Measurements from ENCODE around the gene HAUS3.
"Not testable (repeated sequence)": the region's sequence is repeated elsewhere in the genome, so short reads cannot be mapped to it uniquely, and the experiment has no call there.

HAUS3 gene

DNA sequence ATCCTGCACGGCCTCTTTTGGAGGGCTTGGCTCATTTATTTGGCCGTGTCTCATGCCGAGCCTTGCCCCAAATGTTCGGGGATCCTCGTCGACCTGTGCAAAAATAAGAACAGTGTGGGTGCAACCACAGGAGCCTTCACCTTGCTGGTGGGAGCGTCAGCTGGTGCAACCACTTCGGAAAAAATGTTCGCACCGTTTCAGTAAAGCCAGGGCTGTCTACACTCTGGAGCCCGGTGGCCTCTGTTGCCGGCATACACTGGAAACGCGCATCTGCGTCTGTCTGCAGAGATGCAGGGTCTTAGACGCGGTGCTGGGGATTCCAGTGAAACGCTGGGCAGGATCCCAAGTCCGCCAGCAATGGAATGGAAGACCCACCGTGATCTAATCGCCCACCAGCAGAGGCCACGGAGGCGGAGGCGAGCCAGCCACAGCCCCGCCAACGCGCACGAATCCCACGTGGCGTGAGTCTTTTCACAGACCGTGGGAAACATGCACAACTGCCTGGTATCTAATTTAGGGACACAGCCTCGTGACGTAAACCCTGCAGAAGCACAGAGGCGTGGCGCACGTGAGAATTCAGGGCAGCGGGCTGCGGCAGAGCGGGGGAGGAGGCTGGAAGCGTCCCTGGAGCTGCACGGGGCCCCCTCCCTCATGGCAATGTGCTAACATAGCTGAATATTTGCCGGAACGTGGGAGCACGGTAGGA is 33.8 kb upstream of the HAUS3 start:
- no peak for DNase-seq (ENCODE audit: low spot score)

DNA sequence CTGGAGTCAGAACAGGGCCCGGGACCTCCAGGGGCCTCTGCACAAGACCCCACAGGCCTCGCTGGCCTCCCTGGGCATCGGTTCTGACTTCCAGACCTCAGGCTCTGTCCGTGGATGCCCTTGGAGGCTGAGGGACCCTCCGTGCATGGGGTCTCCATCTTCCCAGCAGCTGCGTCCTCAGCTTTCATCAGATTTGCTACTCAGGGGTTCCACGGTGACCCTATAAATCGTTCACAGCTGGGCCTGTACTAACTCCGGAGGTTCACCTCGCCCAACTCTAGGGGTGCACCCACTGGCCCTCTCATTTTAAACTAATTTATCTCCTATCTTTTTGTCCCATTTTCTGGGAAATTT is 33.1 kb upstream of the HAUS3 start:
- DNase-seq (ENCODE audit: low spot score), result not testable (repeated sequence)

DNA sequence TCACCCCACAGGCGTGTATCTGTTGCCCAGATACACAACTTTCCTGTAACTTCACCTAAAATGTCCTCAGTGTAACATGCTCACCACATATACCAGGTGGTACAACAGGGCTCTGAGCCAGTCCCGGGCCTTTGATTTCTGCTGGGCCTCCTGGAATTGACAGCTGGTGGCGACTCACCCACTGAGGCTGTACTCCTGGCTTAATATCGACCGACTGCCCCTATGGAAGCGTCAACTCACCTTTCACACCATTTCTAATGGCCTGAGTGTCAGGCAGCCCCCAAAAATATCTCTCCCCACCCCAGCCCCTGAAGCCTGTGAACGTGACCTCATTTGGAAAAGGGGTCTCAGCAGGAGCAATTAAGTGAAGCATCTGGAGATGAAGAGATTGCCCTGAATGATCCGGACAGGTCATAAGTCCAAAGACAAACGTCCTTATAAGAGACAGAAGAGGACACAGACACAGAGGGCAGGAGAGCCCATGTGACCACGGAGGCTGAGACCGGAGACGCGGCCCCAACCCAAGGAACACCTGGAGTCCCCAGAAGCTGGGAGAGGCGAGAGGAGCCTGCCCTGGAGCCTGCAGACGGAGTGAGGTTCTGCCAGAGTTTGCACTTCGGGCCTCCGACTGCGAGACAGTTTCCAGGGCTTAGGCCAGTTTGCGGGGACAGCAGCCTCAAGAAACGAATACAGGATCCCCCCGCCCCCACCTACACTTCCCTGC is 32.6 kb upstream of the HAUS3 start:
- DNase-seq (ENCODE audit: low spot score), result no peak

DNA sequence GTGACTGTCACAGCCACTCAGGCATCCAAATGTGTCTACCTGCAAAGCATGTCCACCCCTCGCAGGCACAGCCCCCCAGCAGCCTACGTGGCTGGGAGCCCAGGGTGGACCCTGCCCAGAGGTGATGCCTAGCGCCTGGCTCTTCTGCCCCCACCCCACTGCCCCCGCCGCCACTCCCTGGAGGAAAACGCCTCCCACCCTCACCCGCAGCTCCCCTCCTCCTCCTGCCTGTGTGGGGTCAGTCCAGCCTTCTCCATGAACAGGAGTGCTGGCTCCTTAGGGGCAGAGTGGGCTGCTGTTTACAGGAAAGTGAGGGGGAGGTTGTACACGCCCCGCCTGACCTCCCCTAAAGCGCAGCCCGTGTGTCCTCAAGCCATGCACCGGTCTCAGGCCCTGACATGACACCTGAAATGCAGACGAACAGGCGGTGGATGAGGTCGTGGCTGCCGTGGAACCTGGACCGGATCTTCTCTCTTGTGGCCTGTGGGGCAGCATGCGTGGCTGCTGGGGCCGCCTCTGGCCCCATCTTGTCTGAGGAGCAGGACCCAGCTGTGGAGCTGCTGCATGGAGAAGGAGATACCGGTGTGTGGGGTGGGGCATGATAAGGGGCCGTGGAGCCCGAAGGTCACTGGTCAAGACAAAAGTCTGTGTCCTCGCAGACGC is 31.9 kb upstream of the HAUS3 start:
- no peak for DNase-seq (ENCODE audit: low spot score)

DNA sequence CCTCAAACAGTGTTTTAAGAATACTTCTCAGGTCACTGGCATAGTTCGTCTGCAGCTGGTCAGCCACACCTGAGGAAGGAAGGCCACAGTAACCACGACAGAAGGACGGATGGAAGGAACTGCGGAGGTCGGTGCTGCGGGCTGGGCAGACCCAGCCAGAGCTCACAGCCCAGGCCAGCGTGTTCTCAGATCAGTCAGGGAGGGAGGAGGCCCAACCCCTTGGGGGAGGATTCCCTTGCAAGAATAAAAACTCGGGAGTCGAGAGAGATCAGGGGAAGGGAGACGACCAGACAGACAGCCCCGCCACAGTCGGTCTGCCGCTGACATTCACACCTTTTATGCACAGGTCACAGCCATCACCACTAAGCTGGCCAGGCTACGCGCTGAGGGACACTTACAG is 31.3 kb upstream of the HAUS3 start:
- DNase-seq (ENCODE audit: low spot score), result no peak

DNA sequence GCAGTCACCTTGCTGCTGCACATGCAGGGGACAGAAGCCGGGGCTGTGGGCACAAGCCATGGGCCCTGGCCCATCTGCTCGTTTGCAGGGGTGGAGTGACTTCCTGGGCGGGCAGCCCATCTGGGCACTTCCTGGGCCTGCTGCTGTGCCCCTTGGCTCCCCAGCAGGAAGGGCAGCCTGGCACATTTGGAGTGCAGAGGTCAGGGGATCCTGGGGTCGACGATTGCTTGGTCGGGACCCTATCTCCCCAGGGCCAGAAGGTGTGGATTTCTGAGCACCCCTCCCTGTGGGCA is 30.9 kb upstream of the HAUS3 start:
- no peak for DNase-seq (ENCODE audit: low spot score)

DNA sequence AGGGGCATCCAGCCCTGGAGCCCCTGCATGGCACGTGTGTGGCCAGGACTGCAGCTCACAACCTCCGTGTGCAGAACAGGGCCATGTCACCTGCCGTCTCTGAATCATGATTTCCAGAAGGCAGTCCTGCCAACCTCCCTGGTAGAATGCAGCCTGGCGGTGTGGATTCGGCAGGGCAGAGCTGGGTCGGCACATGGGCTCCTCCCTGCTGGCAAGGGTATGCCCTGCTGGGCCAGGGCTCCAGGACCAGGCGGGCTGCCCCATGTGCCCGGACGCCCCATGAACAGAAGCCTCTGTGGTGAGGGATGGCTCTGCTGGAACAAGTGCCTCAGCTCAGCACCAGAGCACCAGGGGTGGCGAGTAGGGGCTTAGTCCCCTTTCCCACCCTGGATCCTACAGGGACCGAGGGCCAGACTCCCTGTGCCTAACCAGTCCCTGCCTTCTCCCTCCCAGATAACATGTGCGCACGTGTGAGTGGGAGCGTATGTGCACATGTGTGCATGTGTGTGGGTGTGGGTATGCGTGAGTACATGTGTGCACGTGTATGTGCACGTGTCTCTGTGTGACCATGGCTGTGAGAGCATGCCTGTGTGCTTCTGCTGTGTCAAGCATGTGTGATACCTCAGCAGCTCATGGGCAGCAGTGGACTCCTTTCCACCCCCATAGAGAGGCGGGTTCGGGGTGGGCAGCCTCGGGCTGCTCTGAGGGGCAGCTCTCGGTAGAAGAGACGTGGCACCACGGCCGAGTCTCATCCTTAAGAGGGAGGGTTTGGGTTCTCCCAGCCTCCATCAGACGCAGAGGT is 30.3 kb upstream of the HAUS3 start:
- no peak for DNase-seq (ENCODE audit: low spot score)

DNA sequence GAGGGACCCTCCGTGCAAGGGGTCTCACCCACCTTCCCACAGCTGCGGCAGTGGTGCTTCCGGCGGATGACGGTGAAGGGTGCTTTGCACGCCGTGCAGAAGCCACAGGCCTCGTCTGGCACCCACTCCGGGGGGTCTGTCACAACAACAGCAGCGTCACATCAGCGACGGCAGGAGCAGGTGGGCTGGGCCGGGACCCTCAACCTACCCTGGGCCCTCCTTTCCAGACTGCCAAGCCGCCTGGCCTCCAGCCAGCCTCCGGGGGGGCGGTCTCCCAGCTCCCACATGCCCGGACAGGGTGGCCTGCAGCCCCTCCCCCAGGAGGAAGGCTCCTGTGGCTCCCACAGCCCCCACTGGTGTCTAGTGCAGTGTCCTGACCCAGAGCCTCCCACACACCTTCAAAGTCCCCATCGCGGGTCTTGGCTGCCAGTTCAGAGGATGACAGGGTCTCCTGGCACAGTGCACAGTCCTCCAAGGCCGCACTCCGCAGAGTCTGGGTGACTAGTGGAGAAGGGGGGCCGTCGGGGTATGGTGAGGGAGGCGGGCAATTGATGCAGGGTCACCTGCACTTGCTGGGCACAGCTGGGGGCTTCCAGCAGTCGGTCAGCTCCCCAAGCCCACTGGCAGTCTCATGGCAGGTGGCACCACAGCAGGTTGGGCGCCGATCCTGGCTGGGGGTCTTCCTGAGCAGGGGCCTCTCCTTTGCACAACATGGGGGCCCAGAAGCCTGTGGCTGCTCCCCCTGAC is 29.5 kb upstream of the HAUS3 start:
- no peak for DNase-seq (ENCODE audit: low spot score)

DNA sequence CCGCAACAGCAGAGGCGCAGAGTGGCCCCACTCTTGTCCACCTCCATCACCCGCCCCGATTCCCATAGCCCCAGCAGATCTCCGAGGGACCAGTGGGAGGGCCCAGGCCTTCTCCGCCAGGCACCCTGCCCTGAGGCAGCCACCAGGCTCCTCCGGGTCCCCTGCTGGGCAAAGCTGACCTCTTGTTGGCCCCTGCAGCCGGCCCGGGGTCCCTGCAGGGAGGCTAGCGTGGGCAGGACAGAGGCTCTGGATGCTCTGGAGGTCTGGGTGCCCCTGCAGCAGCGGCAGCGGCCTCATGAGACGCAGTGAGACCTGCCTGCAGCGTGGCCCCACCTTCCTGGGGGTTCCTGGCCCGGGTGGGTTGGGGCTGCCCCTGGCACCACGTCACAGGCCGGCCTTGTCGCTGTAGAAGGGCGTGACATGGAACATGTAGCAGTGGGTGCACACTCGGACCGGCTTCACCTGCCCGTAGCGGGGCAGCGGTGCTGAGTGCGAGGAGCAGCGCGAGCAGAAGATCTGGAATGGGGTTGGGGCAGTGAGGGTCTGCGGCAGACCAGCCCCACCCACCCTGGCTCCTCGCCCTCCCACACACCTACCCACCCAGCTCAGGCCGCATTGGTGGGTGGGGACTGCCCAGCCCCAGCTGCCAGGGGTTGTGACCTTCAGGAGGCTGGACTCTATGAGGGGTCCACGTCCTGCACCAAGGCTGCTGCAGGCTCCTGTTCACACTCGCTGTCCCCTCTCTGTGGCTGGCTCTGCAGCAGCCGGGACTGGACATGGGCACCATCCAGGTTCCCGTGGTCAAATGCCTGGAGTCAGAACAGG is 28.6 kb upstream of the HAUS3 start:
- DNase-seq (ENCODE audit: low spot score), result no peak

DNA sequence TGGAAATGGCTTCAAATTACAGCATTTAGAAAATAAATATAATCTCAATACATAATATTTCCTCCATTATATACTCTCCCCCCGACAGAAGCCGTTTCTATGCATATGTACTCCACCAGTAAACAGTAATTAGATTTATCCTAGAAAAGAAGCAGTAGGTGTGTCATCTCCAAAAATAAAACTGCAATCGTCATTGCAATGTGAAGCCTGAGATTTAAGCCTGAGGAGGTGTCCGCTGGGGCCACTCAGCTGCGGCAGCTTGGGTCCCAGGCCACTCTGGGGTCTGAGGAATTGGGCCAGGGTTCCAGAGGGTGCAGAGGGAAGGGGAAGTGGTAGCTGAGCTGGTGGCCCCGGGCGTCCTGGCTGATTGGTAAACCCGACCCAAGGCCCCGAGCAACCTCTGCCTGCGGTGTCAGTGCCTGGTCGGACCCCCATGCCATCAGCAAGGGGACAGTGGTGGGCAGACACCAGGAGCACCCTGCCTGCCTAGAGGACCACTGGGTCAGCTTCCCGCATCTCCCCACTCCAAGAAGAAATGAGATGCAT is 27.8 kb upstream of the HAUS3 start:
- DNase-seq (ENCODE audit: low spot score), result no peak

DNA sequence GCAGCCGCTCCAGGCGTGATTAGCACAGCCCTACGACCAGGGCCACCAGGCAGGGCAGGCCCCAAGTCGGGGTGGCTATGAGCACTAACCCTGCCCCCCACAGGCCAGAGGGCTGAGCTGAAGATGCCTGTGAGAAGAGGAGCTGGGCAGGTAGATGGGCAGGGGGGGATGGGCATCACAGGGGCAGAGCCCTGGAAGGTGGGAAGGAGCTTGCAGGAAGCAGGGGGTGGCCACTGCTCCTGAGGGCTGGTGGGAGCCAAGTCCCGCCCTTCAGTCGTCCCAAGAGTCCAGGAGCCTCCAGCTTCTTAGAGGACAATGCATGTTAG is 27.2 kb upstream of the HAUS3 start:
- DNase-seq (ENCODE audit: low spot score), result no peak

DNA sequence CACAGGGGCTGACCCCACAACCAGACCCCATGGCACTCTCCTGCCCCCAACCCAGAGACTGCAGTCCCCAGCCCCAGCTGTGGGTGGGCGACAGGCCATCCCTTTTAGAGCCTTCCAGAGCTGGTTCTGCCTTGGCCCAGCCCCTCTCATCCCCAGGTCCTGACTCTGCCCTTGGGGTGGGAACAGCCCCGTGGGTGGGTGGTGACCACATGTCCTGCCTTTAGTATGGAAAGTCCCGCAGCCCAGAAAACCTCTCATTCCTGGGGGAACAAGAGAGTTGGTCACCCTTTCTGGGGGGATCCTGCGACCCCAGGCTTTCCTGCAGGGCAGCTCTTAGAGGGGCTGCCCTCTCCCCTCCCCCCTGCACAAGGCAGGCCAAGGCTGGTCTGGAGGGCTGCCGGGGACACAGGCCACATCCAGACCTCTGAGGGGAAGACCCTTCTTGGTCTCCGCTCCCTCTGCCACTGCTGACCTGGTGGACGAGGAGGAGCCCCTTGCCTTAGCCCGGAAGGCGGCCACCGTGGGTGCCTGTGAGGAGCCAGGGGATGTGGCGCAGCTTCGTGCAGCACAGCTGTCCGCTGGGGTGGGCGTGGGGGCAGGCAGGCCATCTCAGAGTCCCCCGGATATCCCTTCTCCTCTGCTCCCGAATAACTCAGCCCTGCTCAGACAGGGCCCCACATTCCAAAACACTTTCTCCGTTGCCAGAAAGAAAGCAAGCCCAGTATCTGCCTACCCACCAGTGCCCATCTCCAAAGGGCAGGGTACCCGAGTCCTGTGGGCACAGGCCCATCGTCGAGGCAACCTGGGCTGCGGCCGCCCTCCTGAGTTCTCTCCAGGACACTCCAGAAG is 26.7 kb upstream of the HAUS3 start:
- no peak for DNase-seq (ENCODE audit: low spot score)

DNA sequence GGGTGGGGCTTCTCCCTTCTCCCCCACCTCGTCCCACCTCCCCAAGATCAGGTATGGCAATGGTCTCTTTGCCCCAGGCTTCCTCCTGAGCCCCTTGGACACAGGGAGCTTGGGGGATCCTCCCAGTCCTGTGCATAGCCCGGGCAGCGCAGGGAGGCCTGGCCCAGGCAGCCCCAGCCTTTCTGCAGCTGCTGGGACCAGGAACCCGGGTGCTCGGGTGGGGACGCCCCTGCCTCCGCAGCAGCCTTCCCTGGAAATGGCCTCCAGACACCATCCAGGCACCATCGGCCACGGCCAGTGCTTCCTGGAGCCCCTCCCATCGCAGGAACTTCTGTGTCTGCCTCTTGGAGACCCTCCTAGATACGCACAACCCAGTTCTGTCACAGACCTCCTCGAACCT is 25.9 kb upstream of the HAUS3 start:
- DNase-seq (ENCODE audit: low spot score), result no peak

DNA sequence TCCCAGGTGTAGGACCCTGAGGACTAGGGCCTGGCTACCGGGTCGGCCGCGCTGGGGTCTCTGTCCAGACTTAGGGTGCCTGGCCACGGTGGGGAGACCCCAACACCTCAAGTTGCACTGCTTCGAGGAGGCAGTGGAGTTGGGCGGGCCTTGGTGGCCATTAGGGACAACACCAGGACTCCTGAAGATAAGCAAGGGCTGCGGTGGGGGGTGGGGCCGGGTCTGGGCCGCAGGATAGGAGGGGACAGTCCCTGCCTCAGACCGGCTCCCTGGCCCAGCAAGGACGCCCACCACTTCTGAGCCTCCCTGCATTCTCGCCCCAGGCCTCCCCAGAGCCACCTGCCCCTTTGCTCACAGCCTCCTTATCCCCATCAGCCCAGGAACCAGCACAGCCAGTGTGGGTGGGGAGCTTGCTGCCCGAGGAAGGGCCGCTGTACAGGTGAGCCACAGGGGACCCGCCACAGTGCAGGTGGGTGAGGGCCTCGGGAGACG is 25.4 kb upstream of the HAUS3 start:
- no peak for DNase-seq (ENCODE audit: low spot score)

DNA sequence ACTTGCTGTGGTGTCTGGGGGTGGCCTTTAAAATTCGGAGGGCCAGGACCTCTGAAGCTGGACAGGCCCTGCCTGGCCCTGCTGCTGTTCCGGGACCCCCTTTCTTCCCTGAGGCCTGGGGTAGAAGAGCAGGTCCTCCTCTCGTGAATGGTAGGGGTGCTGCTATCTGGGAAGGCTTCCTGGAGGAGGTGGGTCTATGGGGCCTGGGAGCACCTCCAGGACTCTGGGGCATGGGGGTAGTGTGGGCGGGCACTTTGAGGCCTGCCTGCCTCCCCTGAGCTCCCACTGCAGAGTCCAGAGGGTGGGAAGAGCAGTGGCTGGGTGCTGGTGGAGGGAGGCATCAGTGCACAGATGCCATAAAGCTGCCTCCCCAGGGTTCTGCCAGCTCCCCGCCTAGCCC is 24.9 kb upstream of the HAUS3 start:
- DNase-seq (ENCODE audit: low spot score), result no peak

DNA sequence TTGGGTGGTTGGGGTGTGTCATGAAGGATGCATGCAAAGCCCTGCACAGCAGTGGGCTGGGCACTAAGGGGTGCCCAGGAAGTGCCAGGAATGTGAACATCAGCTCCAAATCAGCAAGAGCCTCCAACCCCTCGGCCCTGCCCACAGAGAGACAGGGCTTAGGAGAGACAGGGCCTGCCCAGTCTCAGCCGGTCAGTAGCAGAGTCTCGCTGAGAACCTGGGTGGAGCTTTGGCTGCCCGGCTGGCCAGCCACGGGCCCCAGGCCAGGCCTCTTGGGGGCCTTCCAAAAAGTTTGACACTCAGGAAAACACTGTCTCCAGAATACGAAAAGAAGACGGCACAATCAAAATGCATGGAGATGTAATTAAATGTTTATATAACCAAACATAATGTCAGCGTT is 24.3 kb upstream of the HAUS3 start:
- DNase-seq (ENCODE audit: low spot score), result no peak

DNA sequence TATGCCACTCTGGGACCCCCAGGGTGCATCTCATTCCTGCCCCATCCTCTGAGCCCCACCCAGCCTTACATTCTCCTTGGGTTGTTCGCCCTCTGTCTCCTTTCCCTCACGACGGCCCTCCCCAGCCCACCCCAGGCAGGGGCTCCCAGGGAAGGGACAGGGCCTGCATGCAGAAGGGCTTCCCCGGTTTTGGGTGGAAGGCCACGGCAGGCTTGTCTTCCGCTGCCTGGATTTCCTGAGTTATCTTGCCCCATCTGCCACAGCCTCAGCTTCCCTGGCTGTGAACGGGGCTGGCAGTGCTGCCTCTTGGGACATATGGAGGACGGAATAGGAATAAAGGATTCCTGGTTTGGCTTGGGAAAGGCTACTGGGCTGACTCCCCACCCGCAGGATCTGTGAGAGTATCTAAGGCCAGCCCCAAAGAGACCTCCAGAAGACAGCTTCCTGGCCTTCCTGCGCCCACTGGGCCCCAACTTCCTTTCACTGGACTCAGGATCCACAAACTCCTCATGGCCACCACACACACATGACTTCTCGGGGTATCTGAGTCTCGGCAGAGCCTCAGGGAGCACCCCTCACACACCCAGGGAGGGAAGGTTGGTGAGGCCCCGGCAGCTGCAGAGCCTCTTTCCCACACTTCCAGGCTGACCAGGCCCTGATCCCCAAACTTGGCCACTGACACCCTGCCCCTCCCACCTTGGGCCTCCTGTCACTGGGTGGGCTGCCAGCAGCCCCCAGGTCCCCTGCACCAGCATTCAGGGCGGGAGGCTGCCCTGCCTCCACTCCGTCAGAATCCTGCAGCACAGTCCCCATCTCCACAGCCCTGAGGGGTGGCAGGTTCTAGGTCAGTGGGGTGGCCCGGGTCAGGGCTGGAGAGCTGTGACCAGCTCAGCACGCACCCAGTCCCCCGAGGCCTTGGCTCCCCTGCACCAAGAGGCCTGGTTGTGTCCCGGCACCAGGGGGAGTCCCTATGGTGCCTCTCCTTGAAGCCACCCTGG is 23.5 kb upstream of the HAUS3 start:
- DNase-seq (ENCODE audit: low spot score), result no peak

DNA sequence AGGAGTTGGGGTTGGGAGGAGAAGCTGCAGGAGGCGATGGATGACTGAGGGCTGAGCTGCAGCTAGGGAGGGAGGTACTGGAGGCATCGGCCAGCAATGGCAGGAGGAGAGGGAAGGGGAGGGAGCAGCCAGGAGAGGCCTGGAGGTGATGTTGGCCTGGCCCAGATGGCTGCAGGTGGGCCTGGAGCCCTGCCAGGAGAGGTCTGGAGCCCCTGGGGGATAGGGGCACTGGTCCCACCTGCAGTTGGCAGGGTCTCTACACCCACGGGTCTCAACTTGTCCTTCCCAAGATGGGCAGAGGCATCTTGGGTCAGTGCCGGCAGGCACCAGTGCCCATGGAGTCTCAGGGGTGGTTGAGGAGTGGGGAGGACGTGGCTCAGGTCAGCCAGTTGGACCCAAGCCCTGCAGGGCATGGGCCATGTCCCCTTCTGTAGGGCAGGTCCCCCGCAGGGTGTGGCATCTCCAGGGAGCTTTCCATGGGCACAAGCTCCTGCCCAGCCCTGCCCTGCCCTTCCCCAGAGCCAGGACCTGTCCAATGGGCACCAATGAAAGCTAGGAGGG is 22.6 kb upstream of the HAUS3 start:
- DNase-seq (ENCODE audit: low spot score), result no peak
